GM19463 (cell line): Measurements from ENCODE around the gene ASTN2.
A peak's percentile ranks its signal among the peaks of the same experiment; 100 is the strongest.

Experiments
- ATAC-seq: cut with Tn5 transposase; IDR thresholded peaks from one replicate; pipeline ENCODE4 v1.9.1; 2021; ENCODE audit warnings: mild to moderate bottlenecking, moderate library complexity; ENCODE audit not compliant: unreplicated experiment

ASTN2 gene

GRCh38 chr9:116411506-116411905 is 1003.4 kb downstream of the ASTN2 start:
- no peak for ATAC-seq

DNA sequence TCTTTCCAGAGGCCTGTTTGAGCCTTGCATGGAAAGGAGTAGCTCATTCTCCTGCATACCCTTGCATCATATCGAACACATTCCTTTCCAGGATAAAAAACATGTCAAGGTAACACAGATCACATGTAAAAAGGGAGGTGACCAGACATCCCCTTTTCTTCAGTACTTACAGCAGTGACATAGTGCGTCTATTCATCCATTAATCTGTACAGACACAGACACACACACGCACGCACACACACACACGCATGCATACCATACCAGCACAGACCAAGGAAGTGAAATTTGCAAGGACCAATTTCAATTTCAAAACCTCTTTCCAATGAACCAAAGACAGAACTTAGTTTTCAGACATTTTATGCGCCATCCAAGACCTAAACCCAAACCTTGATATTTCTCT is 1005.2 kb downstream of the ASTN2 start:
- no peak for ATAC-seq

GRCh38 chr9:116409129-116409528 is 1005.7 kb downstream of the ASTN2 start:
- no peak for ATAC-seq

DNA sequence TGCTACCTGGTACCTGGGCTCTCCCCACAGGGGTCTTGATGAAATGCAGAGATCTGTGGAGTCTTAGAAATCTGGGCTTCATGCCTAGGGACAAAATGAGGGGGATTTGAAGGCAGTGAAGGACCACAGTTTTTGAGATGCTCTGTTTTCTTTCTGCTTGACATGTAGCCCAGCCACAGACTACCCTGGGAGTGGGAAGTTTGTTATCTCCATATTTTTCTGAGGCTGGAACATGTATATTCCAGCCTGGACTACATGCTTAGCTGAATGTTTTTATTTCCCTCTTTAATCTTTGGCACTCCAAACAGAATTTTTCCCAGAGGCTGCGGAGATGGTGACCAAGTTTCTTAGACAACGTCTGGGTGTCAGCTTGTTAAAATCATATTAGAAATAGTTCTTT is 1008.4 kb downstream of the ASTN2 start:
- ATAC-seq: no peak

DNA sequence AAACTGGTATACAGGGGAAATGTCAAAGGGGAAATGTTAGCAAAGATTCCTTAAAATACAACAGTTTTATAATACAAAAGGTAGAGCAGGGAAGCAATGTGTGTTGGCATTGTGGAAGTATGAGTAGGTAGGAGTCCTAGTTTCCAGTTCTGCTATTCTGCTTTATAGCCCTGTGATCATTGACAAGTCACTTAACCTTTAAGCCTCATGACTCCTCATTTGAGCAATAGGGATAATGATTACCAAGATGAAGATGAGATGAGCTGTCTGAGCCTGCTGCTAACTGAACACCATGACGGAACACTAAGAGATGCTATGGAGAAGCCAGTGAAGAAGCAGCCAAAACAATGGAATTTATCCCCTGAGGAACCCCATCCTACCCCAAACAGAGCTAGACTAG is 1009.5 kb downstream of the ASTN2 start:
- ATAC-seq: peak; percentile 91

DNA sequence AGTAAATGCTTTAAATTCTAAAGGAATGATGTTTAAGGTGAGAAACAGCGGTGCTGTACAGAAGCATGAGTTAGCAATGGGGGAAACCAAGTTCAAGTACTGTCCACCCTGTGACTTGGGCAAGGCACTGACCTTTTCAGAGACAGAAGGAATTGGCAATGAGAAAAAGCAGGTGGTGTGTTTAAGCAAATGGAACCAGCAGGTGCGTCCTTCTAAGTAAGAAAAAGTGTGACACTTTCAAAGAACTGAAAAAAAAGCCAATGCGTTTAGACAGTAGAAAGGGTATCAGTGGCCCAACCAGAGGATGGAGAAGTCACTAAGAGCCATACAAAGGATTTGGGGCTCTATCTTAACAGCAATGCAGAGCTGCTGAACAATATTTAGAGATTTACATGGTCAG is 1010.6 kb downstream of the ASTN2 start:
- ATAC-seq: no peak

- ATAC-seq: no peak
These were observed 1011.7 kb downstream of the ASTN2 start for GRCh38 chr9:116403171-116403570.

DNA sequence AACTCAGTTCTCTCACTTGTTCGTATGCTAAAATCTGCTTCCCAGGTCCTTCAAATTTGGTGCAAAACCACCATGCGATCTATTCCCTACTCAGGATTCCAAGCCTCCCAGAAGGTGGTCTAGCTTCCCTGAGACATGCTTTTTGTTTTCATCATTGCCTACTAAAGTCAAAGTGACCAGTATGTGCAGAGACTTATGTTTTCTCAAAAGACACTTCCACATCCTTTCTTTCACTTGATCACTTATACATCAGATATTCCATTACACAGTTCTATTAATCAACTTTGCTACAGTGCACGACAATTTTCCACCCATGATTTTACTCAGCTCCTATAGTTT is 1019.2 kb downstream of the ASTN2 start:
- no peak for ATAC-seq

GRCh38 chr9:116394894-116395698 is 1019.8 kb downstream of the ASTN2 start:
- no peak for ATAC-seq

DNA sequence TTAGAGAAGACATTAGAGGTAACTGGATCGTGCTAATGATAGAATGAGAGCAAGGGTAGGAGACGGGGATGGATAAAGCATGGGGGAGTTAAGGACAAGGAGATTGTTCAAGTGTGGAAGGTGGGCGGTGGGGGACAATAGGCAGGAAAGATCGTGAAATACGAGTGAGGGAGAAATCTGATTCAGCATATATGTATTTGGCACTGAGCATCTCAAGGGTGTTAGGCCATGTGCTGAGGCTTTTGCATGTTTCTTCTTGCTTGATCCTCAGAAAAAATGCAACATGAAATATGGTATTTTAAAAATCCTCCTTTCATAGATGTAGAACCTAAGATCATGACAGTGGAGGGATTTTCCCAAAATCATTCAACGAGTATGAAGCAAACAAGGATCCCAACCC is 1020.8 kb downstream of the ASTN2 start:
- no peak for ATAC-seq

GRCh38 chr9:116393198-116393597 is 1021.7 kb downstream of the ASTN2 start:
- no peak for ATAC-seq

- no peak for ATAC-seq
These were observed 1023.5 kb downstream of the ASTN2 start for GRCh38 chr9:116391306-116391900.

- ATAC-seq: peak; percentile 68
These were observed 1024.3 kb downstream of the ASTN2 start for GRCh38 chr9:116390303-116391228.

DNA sequence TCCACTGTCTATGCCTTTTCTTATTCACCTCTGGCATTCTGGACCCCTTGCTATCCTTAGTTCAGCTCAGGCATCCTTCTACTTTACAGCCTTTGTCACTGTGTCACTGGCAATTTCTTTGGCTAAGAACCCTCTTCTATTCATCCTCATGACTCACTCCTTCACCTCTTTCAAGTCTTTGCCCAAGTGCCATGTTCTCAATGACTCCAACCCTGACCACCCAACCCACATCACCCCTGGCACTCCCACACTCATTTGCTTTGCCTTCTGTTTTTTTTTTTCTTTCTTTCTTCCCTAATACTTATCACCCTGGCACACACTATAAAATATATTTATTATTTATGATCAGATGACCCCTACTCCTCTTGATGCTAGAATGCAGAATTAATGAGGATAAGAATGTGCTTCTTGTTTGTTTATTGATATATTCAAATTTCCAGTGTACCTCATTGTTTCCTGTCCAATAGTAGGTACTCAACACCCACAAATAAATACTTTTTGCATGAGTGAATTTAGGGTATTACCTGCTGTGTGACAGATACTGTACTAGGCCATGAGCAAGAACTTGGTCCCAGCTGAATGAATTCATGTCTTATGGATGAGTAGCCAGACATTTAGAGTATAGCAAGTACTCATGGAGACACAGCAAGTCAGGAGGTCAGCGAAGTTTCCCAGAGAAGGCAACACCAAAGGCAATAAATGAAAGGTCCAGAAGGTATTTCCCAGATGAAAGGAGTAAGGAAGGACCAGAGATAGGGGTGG is 1025.1 kb downstream of the ASTN2 start:
- ATAC-seq: no peak

DNA sequence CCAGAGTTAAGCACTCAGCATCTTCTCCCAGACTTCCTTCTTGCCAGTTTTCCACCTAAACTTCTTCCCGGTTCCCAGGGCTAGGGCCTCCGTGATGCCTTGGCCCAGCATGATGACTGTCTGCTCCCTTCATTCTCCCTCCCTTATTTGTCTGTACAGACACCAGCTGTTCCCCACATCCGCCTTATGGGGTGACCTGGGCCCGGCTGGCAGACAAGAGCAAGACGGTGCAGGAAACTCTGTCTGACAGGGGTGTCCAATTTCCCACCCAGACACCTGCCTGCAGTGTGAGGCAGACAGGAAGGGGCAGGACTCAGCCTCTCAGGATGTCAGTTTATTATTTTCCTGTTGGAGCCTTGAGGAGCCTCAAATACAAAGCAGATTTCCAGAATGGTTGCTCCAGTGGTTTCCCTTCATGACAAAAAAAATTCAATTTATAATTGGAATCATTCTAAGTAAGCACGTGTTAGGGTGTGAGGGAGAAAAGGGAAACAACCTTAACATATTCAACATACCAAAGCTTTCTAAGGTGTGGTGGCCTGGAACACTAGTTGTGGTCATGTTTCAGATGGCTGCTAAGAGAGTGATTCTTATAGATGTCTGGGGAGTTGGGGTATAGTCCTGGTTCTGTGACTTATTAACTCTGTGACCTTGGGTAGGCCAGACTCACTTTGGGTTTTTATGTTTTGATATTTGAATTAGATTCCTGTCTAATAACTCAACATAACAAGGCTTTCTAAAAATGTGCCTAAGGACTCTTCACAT is 1026.7 kb downstream of the ASTN2 start:
- peak; percentile 58 for ATAC-seq

DNA sequence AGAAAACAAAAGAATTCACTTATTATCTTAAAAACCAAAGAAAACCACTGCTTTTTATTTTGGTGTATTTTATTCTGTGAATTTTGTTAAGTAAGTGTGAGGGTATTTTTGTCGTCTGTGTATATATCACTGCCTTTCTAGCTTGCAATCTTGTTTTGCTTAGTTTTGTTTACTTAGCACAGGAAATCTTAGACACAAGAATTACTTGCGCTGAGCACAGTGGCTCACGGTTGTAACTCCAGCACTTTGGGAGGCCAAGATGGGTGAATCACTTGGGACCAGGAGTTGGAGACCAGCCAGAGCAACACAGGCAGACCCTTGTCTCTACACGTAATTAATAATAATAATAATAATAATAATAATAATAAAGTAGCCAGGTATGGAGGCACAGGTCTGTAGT is 1030.9 kb downstream of the ASTN2 start:
- ATAC-seq: no peak

DNA sequence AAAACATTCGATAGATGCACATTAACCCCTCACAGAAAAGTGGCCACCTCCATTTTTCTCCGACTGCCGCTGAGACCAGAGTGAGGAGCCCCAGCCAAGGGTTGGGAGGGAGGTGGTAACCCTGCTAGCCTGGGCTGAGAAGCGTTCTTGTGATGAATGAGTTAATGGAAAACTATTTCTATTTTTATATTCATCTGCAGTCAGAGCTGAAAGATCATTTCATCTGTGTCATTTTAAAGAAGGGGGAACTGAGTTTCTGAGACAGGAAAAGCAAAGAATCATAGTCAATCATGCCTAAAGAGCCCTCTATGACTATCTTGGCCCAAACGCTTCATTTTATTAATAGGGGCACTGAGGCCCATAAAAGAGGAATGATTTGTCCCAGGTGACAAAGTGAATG is 1031.7 kb downstream of the ASTN2 start:
- no peak for ATAC-seq

DNA sequence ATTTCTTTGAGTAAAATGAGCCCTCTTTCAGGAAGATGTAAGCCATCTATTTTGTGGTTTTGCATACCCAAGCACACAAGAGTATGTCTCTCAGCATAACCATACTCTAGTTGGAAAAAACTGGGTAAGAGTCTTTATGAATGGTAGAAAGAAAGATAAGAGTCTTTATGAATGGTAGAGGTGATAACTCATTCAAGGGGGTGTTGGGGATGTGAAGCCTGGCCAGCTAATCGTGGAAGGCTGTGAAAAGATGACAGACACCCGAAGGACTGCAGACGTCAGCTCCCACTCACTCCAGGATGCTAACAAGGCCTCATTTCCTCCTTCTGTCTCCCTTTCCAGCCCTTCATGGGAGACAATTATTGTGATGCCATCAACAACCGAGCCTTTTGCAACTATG is 1032.8 kb downstream of the ASTN2 start:
- no peak for ATAC-seq

GRCh38 chr9:116381350-116381749 is 1033.5 kb downstream of the ASTN2 start:
- no peak for ATAC-seq

GRCh38 chr9:116380496-116380995 is 1034.3 kb downstream of the ASTN2 start:
- no peak for ATAC-seq
